IMR-90 (cell line): ENCODE results near the gene PLXNC1.

Source experiments
- BHLHE40 ChIP-seq: fragments of 150-350 bp; IDR thresholded peaks from 2 replicates; pipeline ENCODE4 v1.6.1; 2016; ENCODE audit warnings: mild to moderate bottlenecking, low read depth, low read length
- CEBPB ChIP-seq: IDR thresholded peaks from 2 replicates; pipeline ENCODE4 v1.6.1; 2012; ENCODE audit warnings: low read depth, low read length, improper control_type of control experiment
- MAFK ChIP-seq: IDR thresholded peaks from 2 replicates; pipeline ENCODE4 v1.6.1; 2012; ENCODE audit warnings: low read depth, low read length, improper control_type of control experiment
- MXI1 ChIP-seq: IDR thresholded peaks from 2 replicates; pipeline ENCODE4 v1.6.1; 2012; ENCODE audit warnings: low read depth, mild to moderate bottlenecking, low read length, moderate library complexity, borderline replicate concordance
- POLR2A ChIP-seq: IDR thresholded peaks from 2 replicates; pipeline ENCODE4 v1.6.1; 2012; ENCODE audit warnings: mild to moderate bottlenecking, low read depth, low read length
- RAD21 ChIP-seq: IDR thresholded peaks from 2 replicates; pipeline ENCODE4 v1.6.1; 2012; ENCODE audit warnings: low read length, improper control_type of control experiment
- SMC3 ChIP-seq: fragments of 150-350 bp; IDR thresholded peaks from 2 replicates; pipeline ENCODE4 v1.6.1; 2016; ENCODE audit warnings: low read depth, mild to moderate bottlenecking, antibody characterized with exemption, low read length, moderate library complexity
- TF ChIP-seq, protein P1 (sequence below): conservative IDR thresholded peaks from 2 replicates; pipeline ENCODE4 v1.5.1; 2012; ENCODE audit warnings: mild to moderate bottlenecking, low read depth, low read length, improper control_type of control experiment

DNA sequence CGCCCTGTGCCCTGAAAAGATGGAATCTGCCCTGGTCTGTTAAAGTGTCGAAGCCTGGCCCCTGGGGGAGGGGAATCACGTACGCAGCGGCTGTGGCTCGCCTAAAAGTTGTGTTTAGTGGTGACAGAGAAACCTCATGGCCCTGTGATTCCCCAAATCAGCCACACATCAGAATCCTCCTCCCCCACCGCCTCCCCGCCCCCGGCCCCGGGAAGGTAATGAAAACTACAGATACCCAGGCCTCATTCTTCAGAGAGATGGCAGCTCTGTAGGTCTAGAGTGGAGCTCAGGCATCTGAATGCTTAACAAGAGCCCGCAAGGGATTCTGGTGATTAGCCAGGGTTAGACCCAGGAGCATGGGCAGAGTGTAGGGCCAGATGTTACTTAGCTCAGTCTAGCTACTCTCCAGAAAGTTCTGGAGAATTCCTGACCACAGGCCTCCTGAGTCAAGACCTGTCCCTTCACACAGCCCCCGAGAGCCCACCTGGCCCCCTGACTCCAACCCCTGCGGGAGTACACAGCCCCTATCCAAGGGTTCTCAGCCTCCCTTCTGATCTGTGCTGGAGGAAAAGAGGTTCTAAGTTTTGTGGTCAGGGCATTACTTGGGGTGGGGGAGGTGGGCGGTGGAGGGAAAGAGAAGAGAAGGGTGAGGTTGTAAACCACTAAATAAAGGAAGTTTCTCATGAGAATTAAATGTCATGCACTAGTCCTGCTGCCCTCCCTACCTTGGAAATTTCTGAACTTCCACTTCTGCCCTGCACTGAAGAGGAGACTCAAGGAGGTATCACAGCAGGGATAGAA is 114.8 kb downstream of the PLXNC1 start:
- TF ChIP-seq, protein P1, sequence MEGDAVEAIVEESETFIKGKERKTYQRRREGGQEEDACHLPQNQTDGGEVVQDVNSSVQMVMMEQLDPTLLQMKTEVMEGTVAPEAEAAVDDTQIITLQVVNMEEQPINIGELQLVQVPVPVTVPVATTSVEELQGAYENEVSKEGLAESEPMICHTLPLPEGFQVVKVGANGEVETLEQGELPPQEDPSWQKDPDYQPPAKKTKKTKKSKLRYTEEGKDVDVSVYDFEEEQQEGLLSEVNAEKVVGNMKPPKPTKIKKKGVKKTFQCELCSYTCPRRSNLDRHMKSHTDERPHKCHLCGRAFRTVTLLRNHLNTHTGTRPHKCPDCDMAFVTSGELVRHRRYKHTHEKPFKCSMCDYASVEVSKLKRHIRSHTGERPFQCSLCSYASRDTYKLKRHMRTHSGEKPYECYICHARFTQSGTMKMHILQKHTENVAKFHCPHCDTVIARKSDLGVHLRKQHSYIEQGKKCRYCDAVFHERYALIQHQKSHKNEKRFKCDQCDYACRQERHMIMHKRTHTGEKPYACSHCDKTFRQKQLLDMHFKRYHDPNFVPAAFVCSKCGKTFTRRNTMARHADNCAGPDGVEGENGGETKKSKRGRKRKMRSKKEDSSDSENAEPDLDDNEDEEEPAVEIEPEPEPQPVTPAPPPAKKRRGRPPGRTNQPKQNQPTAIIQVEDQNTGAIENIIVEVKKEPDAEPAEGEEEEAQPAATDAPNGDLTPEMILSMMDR, result no peak
- TF ChIP-seq SMC3, result no peak
- TF ChIP-seq CEBPB, result no peak
- no peak for TF ChIP-seq POLR2A
- no peak for TF ChIP-seq RAD21
- no peak for TF ChIP-seq MAFK
- no peak for TF ChIP-seq BHLHE40
- TF ChIP-seq MXI1, result no peak
